Effector memory CD4-positive, alpha-beta T cell (primary cell): Measurements from ENCODE around the gene CAMK2A.

Source experiments
- DNase-seq, 3 donors: peaks; one replicate each; pipeline ENCODE4 v3.0.0-alpha.2; 2020
- H3K27ac ChIP-seq: 2 replicates; pipeline ENCODE4 v1.7.0; 2013; ENCODE audit warnings: mild to moderate bottlenecking, low read length, moderate library complexity; ENCODE audit not compliant: insufficient read depth, poor library complexity, severe bottlenecking
- H3K27me3 ChIP-seq: replicated peaks from 2 replicates; pipeline ENCODE4 v1.7.0; 2013; ENCODE audit warnings: mild to moderate bottlenecking, low read length; ENCODE audit not compliant: insufficient read depth, control insufficient read depth, poor library complexity, severe bottlenecking
- H3K36me3 ChIP-seq: 2 replicates; pipeline ENCODE4 v1.7.0; 2013; ENCODE audit warnings: mild to moderate bottlenecking, low read length, moderate library complexity; ENCODE audit not compliant: control insufficient read depth, insufficient read depth
- H3K4me1 ChIP-seq: 2 replicates; pipeline ENCODE4 v1.7.0; 2013; ENCODE audit warnings: low read length, mild to moderate bottlenecking; ENCODE audit not compliant: control insufficient read depth, insufficient read depth, poor library complexity, severe bottlenecking
- H3K4me3 ChIP-seq: 2 replicates; pipeline ENCODE4 v1.7.0; 2013; ENCODE audit warnings: low read length, low read depth, mild to moderate bottlenecking; ENCODE audit not compliant: insufficient read depth, poor library complexity, severe bottlenecking
- H3K9me3 ChIP-seq: 2 replicates; pipeline ENCODE4 v1.7.0; 2013; ENCODE audit warnings: mild to moderate bottlenecking, low read length, moderate library complexity; ENCODE audit not compliant: control insufficient read depth

The CAMK2A gene

DNA sequence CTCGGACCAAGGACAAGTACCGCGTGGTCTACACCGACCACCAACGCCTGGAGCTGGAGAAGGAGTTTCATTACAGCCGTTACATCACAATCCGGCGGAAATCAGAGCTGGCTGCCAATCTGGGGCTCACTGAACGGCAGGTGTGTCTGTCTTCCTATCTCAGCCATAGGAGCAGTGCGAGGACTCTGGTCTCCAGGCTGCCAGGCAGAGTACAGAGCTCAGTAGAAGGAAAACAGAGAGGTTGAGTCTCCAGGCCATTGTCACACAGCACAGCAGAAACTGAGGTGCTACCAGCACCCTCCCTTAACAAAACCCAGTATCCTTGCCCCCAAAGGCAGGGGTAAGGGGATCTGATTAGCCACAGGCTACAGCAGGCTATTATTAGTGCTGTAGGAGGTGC is 106.8 kb downstream of the CAMK2A start:
- Histone ChIP-seq H3K36me3 (no peaks in the 10 kb centered on the region), H3K27me3 (no peaks in the 10 kb centered on the region), H3K4me1 (no peaks in the 10 kb centered on the region), H3K27ac (no peak overlapping the region), H3K4me3 (no peak overlapping the region), H3K9me3 (no peaks in the 10 kb centered on the region)
- no peak for DNase-seq

DNA sequence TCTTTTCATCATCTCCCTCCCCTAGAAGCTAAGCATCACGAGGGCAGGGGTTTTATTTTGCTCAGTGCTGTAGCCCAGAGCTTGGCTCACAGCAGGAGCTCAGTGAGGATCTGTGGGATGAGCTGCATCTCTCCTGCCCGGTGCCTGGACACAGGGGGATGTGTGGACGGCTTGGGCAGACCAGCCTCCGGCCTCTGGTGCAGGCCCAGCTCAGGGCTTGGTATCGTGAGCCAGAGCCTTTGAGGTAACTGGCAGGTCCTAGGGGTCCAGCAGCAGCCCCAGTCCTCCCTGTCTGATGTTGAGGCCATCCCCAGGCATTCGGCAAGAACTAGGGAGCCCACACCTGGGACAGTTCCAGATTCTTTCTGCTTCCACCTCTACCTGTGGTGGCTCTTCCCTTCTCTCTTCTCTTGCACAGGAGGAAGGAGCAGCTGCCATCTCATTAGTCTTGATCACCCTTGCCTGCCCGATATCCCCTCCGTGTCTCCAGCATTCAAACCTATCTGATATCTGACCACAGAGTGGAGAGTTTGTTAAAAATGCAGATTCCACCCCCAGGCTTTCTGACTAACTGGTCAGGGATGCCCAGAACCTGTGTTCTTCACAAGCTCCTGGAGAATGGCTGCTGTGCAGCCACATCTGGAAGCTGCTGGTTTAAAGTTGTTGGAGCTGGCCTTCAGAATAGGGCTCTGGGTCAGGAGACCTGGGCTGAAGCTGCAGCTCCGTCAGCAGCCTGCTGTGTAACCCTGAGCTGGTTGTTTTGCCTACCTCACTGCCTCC is 107.6 kb downstream of the CAMK2A start:
- Histone ChIP-seq H3K9me3 (no peaks in the 10 kb centered on the region), H3K4me1 (no peaks in the 10 kb centered on the region), H3K4me3 (no peak overlapping the region), H3K36me3 (no peaks in the 10 kb centered on the region), H3K27ac (no peak overlapping the region), H3K27me3 (no peaks in the 10 kb centered on the region)
- DNase-seq = no peak

DNA sequence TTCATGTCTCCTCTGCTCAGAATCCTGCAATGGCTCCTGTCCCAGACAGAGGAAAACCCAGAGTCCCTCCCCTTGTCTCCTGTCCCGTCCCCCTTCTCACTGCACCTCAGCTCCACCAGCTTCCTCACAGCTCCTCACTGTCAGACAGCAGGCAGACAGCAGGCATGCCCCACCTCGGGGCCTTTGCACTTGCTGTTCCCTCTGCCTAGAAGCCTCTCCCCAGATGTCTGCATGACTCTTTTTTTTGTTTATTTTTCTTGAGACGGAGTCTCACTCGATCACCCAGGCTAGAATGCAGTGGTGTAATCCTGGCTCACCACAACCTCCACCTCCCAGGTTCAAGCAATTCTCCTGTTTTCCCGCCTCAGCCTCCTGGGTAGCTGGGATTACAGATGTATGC is 108.5 kb downstream of the CAMK2A start:
- H3K4me3 ChIP-seq = no peak overlapping the region
- H3K36me3 ChIP-seq = no peaks in the 10 kb centered on the region
- no peaks in the 10 kb centered on the region for H3K4me1 ChIP-seq
- no peak overlapping the region for H3K27ac ChIP-seq
- H3K9me3 ChIP-seq = no peaks in the 10 kb centered on the region
- no peaks in the 10 kb centered on the region for H3K27me3 ChIP-seq
- no peak for DNase-seq

DNA sequence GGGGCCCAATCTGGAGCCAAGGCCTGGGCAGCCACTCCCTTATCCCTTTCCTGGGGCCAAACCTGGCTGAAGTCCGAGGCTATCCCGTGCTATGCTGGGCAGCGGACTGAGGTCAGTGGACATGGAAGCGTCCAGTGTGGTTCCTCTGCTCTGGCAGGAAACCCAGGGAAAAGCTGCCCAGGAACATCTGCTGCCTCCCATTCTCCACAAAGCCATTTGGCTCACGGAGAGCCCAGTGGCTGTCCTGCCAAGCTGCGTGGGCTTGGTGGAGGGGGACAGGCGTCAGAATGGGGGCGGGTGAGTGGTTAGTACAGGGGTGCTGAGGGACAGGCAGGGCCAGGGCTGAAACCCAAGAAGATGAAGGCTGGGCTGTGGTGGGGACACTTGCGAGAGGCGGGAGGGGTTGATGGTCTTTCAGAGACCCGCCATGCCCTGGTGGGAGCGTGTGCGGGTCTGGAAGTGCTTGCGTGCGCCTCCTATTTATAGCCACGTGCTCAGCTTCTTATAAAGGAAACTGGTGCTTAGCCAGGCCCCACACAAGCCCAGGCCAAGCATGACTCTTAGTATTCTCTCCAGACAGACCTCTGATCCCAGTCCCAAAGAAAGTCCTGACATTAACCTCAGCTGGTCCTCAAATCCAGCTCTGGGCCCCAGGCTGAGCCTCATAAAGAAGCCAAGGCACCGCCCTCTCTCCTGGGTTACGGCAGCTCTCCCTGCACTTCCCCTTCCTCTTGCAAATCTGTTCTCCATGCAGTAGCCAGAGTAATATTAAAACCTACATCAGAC is 109.1 kb downstream of the CAMK2A start:
- H3K4me1 ChIP-seq = no peaks in the 10 kb centered on the region
- no peaks in the 10 kb centered on the region for H3K9me3 ChIP-seq
- DNase-seq = no peak
- no peak overlapping the region for H3K4me3 ChIP-seq
- H3K36me3 ChIP-seq = no peaks in the 10 kb centered on the region
- no peak overlapping the region for H3K27ac ChIP-seq
- no peaks in the 10 kb centered on the region for H3K27me3 ChIP-seq

DNA sequence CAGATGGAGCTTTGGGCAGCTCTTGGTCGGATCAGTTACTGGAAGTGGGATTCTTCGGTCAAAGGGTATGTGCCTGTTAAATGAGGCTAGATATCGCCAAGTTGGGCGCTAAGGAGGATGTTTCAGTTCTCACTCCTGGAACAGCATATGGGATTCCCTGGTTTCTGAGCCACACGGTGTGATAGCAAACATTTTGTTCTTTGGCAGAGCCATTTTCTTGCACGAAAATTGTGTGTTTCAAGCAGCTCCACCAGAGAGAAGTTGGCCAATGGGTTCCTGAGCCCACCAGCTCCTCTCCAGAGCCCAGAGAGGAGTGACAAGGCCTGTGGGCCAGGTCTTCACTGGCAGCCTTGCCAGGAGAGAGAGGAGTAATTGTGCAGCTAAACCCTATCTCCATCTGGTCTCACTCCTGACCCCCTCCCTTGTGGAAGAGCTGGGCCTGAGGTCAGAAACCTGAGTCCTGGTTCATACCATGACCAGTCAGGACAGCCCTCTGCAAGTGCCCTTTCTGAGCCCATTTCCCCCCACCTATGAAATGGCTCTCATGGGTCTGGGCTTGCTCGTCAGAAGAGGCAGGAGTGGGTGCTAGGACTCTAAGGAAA is 110.5 kb downstream of the CAMK2A start:
- Histone ChIP-seq H3K27ac (no peak overlapping the region), H3K9me3 (no peaks in the 10 kb centered on the region), H3K27me3 (no peaks in the 10 kb centered on the region), H3K4me1 (no peaks in the 10 kb centered on the region), H3K4me3 (no peak overlapping the region), H3K36me3 (no peaks in the 10 kb centered on the region)
- DNase-seq = no peak

DNA sequence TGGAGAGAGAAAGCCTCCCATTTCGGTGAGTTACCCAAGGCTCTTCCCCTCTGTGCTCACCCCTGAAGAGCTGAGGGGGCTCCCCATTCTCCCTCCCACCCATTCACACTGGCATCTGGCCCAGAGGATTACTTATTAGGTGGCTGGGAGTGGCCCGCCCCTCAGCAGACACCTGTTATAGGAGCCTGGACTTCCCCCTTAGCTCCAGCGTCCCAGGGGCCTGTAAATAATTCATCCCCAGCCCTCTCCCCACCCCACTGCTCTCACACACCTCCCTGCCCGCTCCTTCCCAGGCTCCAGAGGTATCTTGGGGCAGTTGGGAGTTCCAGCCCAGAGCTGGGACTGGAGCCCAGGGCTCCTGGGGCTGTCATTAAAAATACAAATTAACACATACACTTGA is 111.3 kb downstream of the CAMK2A start:
- DNase-seq = no peak
- Histone ChIP-seq H3K27ac (no peak overlapping the region), H3K36me3 (no peaks in the 10 kb centered on the region), H3K4me1 (no peaks in the 10 kb centered on the region), H3K27me3 (peaks cover 5% of the 10 kb centered on the region), H3K9me3 (no peaks in the 10 kb centered on the region), H3K4me3 (no peak overlapping the region)

DNA sequence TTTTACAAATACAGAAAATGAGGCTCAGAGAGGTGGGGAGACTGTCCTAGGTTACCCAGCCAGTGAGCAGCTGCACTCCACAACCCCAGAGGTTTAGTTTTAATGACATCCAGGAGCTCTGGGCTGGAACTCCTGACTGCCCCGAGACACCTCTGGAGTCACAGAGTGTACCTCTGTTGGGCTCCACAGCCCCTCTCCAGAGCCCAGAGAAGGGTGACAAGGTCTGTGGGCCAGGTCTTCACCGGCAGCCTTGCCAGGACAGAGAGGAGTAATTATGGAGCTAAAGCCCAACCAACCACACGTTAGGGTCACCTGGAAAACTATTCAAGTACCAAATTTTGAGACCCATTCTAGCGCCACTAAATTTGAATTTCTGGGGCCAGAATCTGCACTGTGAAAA is 111.9 kb downstream of the CAMK2A start:
- DNase-seq = no peak
- H3K27ac ChIP-seq = no peak overlapping the region
- H3K9me3 ChIP-seq = no peaks in the 10 kb centered on the region
- peaks cover 5% of the 10 kb centered on the region for H3K27me3 ChIP-seq
- H3K4me3 ChIP-seq = no peak overlapping the region
- no peaks in the 10 kb centered on the region for H3K4me1 ChIP-seq
- no peaks in the 10 kb centered on the region for H3K36me3 ChIP-seq

DNA sequence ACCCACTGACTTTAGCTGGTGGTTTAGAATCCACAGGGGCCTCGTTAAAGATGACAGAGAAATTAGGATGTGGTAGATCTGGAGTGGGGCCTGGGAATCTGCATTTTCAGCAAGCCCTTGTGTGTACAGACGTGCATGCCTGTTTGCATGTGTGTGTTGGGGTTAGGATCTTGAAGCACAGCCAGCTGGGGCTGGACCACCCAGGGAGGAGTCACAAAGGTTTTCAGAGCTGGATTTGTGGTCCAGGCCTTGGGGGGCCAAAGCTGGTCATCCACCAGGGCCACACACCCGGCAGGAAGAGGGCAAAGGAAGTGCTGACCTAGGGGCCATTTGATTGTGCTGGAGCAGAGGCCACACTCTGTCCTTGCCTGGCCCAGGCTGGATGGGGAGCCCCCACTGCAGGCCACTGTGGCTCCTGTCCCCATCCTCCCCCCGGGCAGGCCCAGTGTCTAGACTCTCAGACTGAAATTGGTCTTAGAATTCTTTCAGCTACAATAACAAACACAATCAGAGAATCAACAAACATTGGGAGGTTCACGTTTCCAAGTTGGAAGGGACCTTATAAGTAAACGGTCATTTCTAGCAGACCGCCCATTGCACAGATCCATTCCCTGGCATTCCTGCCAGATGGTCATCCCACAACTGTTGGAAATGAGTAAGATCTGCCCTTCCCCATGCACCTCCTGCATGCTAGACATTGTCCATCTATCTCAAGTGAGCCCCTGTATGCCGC is 112.7 kb downstream of the CAMK2A start:
- Histone ChIP-seq H3K4me3 (no peak overlapping the region), H3K27me3 (peaks cover 5% of the 10 kb centered on the region), H3K4me1 (no peaks in the 10 kb centered on the region), H3K36me3 (no peaks in the 10 kb centered on the region), H3K9me3 (no peaks in the 10 kb centered on the region), H3K27ac (no peak overlapping the region)
- DNase-seq = no peak

DNA sequence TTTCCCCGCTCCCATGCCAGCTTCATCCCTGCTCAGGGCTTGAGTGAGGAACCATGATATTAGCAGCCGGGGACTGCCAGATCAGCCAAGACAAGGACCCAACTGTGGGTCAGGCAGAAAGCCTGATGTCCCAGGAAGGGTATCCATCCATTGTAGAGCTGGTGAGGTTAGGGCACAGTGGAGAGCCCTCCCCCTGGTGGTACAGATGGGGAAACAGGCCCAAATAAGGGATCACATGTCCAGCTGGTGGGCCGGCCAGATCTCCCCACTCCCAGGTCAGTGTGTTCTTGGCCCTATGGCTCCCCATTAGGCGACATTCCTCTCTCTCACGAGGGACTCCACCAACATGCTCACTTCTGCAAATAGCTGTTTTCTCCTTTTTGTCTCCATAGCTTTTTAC is 114.0 kb downstream of the CAMK2A start:
- Histone ChIP-seq H3K27ac (no peak overlapping the region), H3K27me3 (peaks cover 5% of the 10 kb centered on the region), H3K4me3 (no peak overlapping the region), H3K9me3 (no peaks in the 10 kb centered on the region), H3K4me1 (no peaks in the 10 kb centered on the region), H3K36me3 (no peaks in the 10 kb centered on the region)
- DNase-seq = no peak
